Measurements from ENCODE around the gene PAPPA2. TPM values are rescaled to one million over a fixed set of nuclear protein-coding genes. Genes with fewer than 3 reads are reported as not detected.
"Not testable (repeated sequence)": the region's sequence is repeated elsewhere in the genome, so short reads cannot be mapped to it uniquely, and the experiment has no call there.

The PAPPA2 gene
- total RNA-seq, 2 experiments from 2014 or later, result 0.19 TPM; not detected in 1

DNA sequence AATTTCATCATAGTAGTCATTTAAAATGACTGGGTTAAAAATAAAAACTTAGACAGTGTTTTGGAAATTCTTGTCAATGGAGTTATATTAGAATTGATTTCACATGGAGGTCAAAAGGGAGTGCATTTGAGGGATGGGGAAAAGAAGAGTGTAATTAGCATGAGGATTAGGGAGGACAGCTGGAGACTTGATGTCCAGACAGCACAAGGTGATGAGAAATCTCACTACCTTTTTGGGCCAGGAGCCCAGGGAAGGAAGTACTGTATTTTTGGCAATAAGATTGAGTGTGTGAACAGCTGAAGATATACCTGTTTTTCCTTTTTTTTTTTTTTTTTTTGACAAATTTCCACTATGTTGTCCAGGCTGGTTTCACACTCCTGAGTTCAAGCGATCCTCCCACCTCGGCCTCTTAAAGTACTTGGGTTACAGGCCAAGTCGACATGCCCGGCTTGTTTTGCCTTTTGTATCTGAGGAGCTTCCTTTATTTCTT is 163.6 kb downstream of the PAPPA2 start:
- Histone ChIP-seq H3K4me3 (ENCODE audit: low read depth, low read length, poor library complexity, severe bottlenecking) (no peak overlapping the region), H3K36me3 (ENCODE audit: insufficient read depth, low read length) (no peaks in the 10 kb centered on the region), H3K79me2 (ENCODE audit: insufficient read depth, low read depth, low read length) (no peaks in the 10 kb centered on the region), H3K9me3 (ENCODE audit: low read length) (no peaks in the 10 kb centered on the region), H3K4me2 (ENCODE audit: low read length) (no peak overlapping the region), H3K9me2 (ENCODE audit: insufficient read depth, low read length) (0 out of 2 replicates have a peak, but pooled peaks cover 2% of the 10 kb centered on the region), H3K27ac (ENCODE audit: low read depth, low read length, poor library complexity, severe bottlenecking) (no peak overlapping the region), H3K4me1 (ENCODE audit: insufficient read depth, low read length, poor library complexity, severe bottlenecking) (no peaks in the 10 kb centered on the region), H2AFZ (ENCODE audit: low read length) (no peak overlapping the region), H4K20me1 (ENCODE audit: insufficient read depth, low read length) (no peaks in the 10 kb centered on the region)
- intact Hi-C loops (cut with micrococcal nuclease; ENCODE audit: unreplicated experiment), result no loop called here
- POLR2A ChIA-PET, result interaction anchor here (0.8 to 1.0 kb wide), 2 partner anchors 9 to 25 kb away, joined by 3 to 4 read pairs; no protein-coding TSS in a partner anchor
- no peak for DNase-seq (ENCODE audit: low spot score)
- TF ChIP-seq, protein P1, sequence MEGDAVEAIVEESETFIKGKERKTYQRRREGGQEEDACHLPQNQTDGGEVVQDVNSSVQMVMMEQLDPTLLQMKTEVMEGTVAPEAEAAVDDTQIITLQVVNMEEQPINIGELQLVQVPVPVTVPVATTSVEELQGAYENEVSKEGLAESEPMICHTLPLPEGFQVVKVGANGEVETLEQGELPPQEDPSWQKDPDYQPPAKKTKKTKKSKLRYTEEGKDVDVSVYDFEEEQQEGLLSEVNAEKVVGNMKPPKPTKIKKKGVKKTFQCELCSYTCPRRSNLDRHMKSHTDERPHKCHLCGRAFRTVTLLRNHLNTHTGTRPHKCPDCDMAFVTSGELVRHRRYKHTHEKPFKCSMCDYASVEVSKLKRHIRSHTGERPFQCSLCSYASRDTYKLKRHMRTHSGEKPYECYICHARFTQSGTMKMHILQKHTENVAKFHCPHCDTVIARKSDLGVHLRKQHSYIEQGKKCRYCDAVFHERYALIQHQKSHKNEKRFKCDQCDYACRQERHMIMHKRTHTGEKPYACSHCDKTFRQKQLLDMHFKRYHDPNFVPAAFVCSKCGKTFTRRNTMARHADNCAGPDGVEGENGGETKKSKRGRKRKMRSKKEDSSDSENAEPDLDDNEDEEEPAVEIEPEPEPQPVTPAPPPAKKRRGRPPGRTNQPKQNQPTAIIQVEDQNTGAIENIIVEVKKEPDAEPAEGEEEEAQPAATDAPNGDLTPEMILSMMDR (conservative IDR thresholded peaks at IDR 0.05; ENCODE audit: low read length), result no peak
- no peak for TF ChIP-seq EZH2phosphoT487 (IDR thresholded peaks at IDR 0.05; ENCODE audit: borderline replicate concordance, low read depth, low read length)
- BruUV-seq (replicated peaks), result no TSS peak
- CTCF ChIA-PET (ENCODE audit: unreplicated experiment), result no interaction called here

DNA sequence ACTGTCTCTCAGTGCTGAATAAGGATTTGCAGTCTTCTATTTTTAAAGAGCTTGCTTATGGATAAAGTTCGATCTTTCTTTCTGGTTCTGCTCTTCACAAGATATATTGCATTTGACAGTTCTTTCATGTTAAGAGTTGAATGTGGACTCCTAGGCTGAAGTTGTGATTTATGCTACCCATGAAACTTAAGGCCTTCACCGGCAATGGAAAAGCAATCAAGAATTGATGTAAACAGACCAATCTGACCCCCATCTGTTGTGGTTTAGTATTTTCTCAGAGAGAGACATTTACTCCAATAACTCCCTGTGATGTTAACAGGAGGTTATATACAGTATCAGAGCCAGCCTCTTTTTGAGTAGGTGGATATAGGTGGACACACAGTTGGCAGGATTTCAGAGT is 165.8 kb downstream of the PAPPA2 start:
- Histone ChIP-seq H3K79me2 (ENCODE audit: insufficient read depth, low read depth, low read length) (no peaks in the 10 kb centered on the region), H3K27ac (ENCODE audit: low read depth, low read length, poor library complexity, severe bottlenecking) (no peak overlapping the region), H2AFZ (ENCODE audit: low read length) (no peak overlapping the region), H3K4me3 (ENCODE audit: low read depth, low read length, poor library complexity, severe bottlenecking) (no peak overlapping the region), H3K36me3 (ENCODE audit: insufficient read depth, low read length) (no peaks in the 10 kb centered on the region), H4K20me1 (ENCODE audit: insufficient read depth, low read length) (no peaks in the 10 kb centered on the region), H3K4me2 (ENCODE audit: low read length) (no peak overlapping the region), H3K4me1 (ENCODE audit: insufficient read depth, low read length, poor library complexity, severe bottlenecking) (no peaks in the 10 kb centered on the region), H3K9me3 (ENCODE audit: low read length) (no peaks in the 10 kb centered on the region), H3K9me2 (ENCODE audit: insufficient read depth, low read length) (0 out of 2 replicates have a peak, but pooled peaks cover 2% of the 10 kb centered on the region)
- POLR2A ChIA-PET, result no interaction called here
- TF ChIP-seq EZH2phosphoT487 (IDR thresholded peaks at IDR 0.05; ENCODE audit: borderline replicate concordance, low read depth, low read length), result no peak
- TF ChIP-seq, protein P1 (conservative IDR thresholded peaks at IDR 0.05; ENCODE audit: low read length), result no peak
- DNase-seq (ENCODE audit: low spot score), result no peak
- intact Hi-C loops (cut with micrococcal nuclease; ENCODE audit: unreplicated experiment), result no loop called here
- CTCF ChIA-PET (ENCODE audit: unreplicated experiment), result no interaction called here
- BruUV-seq (replicated peaks), result no TSS peak

DNA sequence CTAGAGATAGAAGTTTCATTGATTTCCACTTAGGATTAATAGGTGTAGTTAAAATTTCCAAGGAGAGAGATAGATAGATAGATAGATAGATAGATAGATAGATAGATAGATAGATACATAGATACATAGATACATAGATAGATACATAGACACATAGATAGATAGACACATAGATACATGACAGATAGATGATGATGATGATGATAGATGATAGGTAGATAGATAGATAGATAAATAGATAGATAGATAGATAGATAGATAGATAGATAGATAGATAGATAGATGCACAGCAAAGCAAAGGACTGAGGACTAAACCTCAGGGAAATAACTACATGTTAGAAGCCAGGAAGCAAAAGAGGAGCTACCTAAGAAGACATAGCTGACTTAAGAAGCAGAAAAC is 171.8 kb downstream of the PAPPA2 start:
- H3K9me2 ChIP-seq (ENCODE audit: insufficient read depth, low read length); H3K9me3 ChIP-seq (ENCODE audit: low read length); H2AFZ ChIP-seq (ENCODE audit: low read length); H4K20me1 ChIP-seq (ENCODE audit: insufficient read depth, low read length); H3K4me2 ChIP-seq (ENCODE audit: low read length); H3K27ac ChIP-seq (ENCODE audit: low read depth, low read length, poor library complexity, severe bottlenecking); intact Hi-C loops (cut with micrococcal nuclease; ENCODE audit: unreplicated experiment); CTCF ChIA-PET (ENCODE audit: unreplicated experiment); H3K4me1 ChIP-seq (ENCODE audit: insufficient read depth, low read length, poor library complexity, severe bottlenecking); H3K4me3 ChIP-seq (ENCODE audit: low read depth, low read length, poor library complexity, severe bottlenecking); POLR2A ChIA-PET; H3K36me3 ChIP-seq (ENCODE audit: insufficient read depth, low read length); H3K79me2 ChIP-seq (ENCODE audit: insufficient read depth, low read depth, low read length); BruUV-seq (replicated peaks); DNase-seq (ENCODE audit: low spot score): not testable (repeated sequence)

Measured in OCI-LY7 (cell line).